GM19099 (cell line): ENCODE measurements around the gene PRDX3.

Source experiments
- POLR2A ChIP-seq: IDR thresholded peaks from 3 replicates; pipeline ENCODE4 v1.6.1; 2011; ENCODE audit warnings: low read depth; ENCODE audit not compliant: insufficient read length; ENCODE audit errors: extremely low read depth

Gene PRDX3

DNA sequence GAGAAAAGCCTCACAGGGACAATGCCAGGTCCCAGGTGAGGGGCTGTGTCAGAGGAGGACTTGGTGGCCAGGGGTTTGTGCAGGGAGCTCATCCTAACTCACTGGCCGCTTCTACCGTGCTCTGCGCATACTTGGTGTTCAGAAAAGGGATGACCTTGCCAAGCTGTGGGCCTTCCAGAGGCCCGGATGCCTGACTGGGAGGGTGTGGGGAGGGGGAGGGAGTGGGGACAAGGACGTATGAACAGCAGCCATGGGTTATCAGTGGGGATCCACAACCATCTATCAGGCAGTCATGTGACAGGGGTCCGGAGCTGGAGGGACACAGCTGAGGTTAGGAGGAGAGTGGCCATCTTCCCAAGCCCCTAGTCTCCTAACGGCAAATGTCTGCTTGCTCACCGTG, 19.3 kb downstream of the PRDX3 start:
- no peak for TF ChIP-seq POLR2A

DNA sequence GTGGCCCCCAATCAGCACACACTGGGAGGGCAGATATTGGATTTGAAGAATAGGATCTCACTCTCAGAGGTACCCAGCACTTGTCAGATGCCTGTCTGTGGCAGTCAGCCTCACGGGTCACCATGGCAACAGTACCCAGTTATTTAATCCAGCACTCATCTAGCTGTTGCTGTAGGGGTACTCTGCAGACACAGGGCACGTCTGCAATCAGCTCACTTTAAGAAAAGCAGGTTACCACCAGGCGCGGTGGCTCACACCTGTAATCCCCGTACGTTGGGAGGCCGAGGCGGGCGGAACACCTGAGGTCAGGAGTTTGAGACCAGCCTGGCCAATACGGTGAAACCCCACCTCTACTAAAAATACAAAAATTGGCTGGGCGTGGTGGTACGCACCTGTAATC, 25.0 kb downstream of the PRDX3 start:
- no peak for TF ChIP-seq POLR2A

DNA sequence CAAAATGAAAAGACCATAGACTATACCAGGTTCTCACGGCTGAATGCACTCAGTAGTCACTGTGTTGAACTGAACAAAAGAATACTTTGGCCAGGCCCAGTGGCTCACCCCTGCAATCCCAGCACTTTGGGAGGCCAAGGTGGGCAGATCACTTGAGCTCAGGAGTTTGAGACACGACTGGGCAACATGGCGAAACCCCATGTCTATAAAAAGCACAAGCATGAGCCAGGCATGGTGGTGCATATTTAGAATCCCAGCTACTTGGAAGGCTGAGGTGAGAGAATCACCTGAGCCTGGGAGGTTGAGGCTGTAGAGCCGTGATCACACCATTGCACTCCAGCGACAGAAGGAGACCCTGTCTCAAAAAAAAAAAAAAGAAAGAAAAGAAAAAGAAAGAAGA, 25.6 kb downstream of the PRDX3 start:
- no peak for TF ChIP-seq POLR2A

DNA sequence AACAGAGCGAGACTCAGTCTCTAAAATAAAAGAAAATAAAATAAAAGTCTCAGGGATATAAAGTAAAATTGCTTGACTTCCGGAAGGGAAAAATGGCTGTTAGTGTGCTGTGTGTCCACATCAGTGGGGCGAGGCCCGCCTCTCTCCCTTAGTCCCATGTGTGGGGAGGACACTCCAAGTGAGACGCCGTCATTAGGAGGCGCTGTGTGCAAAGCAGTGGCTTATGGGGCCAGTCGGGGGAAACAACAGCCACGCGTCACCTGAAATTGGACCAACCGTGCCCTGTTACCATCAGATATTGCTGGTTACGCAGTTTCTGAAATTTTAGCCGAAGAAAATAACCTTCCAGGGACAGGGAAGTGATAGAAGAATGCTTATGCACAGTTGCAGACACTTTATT, 28.9 kb downstream of the PRDX3 start:
- TF ChIP-seq POLR2A: no peak

DNA sequence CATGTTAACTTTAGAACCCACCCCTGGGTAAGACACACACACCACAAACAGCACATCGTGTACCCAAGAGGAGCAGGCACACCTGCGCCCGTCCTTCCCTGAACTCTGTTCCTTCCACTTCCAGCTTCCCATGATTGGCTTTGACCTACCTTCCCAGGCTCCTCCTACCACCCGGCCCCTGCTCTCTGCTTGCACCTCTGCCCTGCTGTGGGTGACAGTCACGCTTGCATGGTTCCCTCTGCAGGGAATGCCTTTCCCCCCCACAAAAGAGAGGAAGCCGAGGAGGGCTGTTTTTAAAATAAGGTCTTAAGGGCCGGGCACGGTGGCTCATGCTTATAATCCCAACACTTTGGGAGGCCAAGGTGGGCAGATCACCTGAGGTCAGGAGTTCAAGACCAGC, 29.5 kb downstream of the PRDX3 start:
- no peak for TF ChIP-seq POLR2A

DNA sequence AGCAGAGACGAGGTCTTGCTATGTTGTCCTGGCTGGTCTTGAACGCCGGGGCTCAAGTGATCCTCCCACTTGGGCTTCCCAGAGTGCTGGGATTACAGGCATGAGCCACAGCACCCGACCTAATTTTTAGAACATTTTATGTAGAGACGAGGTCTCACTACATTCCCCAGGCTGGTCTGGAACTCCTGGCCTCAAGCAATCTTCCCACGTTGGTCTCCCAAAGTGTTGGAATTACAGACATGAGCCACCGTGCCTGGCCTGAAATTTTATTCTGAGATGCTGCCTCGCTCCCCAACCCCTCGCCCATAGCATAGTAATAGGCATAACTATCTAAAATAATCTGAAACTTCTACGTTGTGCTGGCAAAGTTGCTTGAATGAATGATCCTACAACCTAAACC, 35.0 kb downstream of the PRDX3 start:
- no peak for TF ChIP-seq POLR2A

DNA sequence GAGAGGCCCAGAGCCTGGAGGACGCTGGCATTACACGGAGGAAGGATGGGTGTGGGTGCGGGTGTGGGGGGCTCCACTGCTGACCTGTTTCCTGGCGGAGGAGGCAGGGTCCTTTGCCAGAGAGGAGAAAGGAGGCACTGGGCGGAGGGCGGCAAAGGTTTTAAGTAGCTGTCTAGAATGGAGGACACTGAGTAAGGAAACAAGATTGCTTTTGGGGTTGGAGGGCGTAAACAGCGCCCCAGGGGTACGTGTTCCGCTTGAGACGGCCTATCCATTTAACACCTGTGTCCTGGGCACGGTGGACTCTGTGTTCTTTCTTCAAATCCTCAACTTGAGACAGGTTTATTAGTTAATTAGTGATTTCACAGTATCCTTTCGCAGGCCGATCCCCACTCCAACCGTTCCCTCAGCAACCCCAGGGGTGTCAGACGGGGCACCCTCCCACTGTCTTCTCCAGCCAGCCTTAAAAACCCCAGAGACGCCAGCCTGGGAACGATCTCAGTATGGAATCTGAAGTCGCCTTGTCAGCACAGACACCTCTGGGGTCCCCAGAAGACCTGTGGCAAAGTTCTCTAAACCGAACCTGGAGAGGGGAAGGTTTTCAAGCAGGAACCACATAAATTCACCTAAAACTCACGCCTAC, 37.9 kb downstream of the PRDX3 start:
- TF ChIP-seq POLR2A: no peak

DNA sequence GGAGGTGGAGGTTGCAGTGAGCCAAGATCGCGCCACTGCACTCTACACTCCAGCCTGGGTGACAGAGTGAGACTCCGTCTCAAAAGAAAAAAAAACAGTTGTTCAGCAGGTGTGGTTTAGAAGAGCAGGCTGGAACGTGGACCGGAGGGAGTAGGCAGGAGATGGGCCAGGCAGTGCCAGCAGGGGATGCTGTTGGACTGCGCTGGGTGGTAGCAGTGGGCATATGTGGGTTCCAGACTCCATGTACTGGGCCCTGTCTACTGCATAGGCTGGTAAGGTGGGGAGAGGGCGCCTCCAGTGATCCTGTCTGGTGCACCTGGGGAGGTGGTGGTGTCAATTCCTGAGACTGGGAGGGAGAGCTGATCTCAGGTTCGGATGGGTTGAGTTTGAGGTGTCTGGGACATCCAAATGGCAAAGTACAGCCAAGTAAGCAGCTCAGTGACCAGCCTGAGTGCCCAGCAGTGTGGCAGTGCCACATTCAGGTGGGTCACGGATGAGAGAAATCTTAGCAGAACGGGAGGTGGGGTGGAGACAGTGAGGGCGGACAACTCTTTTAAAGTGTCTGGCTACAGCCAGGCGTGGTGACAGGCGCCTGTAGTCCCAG, 39.0 kb downstream of the PRDX3 start:
- TF ChIP-seq POLR2A: no peak

DNA sequence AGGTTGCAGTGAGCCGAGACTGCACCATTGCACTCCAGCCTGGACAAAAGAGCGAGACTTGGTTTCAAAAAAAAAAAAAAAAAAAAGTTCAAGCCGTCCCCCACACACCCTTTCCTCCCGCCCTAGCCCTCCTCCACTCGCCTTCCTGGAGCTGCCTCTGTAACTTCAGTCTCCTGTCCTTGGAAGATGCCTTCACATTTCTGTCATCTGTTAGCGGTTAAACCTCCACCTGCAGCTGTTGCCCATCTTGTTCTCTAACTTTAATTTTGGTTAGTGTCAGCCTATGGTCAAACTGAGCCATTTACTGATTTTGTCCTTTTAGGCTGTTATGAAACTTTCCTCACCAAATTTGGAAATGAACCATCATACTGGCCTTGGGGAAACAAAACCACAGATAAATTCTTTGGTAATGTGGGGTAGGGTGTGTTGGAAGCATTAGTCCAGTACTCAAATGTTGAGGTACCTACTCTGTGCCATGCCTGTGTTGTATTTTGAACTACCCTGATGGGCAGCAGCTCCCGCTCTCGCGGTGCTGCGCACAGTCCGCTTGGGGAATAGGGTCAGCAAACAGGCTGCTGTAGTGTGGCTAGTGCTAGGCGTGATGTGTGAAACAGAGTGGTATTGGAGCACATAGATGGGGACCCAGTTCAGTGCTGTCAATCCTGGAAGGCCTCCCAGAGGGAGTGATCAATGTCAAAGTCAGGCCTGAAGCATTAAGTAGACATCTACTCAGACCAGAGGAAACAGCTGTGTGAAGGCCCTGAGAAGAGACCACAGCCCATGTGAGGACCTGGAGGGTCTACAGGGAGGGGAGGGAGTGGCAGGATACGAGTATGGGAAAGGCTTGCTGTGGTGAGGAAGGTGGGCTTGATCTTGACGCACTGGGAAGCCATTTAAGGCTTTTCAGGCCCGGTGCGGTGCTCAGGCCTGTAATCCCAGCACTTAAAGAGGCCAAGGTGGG, 40.0 kb downstream of the PRDX3 start:
- TF ChIP-seq POLR2A: no peak

DNA sequence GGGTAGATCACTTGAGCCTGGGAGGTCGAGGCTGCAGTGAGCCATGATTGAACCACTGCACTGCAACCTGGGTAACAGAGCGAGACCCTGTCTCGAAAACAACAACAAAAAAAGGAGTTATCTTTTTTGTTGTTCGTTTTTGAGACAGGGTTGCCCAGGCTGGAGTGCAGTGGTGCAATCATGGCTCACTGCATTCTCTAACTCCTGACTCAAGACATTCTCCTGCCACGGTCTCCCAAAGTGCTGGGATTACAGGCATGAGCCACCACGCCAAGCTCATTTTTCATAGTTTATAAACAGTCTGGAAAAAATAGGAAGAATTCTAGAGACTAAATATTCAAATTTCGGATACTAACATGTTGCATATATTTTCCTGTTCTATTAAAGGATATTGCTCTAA, 42.5 kb downstream of the PRDX3 start:
- TF ChIP-seq POLR2A: no peak

DNA sequence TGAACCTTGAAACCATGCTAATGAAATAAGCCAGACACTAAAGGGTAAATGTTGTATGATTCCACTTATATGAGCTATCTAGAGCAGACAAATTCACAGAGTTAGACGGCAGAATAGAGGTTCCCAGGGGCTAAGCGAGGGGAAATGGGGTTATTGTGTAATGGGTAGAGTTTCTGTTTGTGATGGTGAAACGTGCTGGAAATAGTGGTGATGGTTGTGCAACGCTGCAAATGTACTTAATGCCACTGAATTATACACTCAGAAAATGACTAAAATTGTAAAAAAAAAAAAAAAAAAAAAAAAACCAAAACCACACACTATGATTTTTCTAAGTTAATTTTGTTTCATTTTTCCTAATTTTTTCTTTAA, 43.1 kb downstream of the PRDX3 start:
- TF ChIP-seq POLR2A: no peak

DNA sequence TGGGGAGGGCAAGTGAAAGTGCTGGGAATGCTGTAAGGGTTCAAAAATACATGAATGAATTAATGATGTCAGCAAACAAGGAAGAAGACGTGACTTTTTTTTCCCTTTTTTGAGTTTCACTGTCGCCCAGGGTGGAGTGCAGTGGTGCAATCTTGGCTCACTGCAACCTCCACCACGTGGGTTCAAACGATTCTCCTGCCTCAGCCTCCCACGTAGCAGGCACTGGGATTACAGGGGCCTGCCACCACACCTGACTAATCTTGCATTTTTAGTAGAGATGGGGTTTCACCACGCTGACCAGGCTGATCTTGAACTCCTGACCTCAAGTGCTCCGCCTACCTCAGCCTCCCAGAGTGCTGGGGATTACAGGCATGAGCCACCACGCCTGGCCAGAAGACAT, 44.7 kb downstream of the PRDX3 start:
- TF ChIP-seq POLR2A: no peak

DNA sequence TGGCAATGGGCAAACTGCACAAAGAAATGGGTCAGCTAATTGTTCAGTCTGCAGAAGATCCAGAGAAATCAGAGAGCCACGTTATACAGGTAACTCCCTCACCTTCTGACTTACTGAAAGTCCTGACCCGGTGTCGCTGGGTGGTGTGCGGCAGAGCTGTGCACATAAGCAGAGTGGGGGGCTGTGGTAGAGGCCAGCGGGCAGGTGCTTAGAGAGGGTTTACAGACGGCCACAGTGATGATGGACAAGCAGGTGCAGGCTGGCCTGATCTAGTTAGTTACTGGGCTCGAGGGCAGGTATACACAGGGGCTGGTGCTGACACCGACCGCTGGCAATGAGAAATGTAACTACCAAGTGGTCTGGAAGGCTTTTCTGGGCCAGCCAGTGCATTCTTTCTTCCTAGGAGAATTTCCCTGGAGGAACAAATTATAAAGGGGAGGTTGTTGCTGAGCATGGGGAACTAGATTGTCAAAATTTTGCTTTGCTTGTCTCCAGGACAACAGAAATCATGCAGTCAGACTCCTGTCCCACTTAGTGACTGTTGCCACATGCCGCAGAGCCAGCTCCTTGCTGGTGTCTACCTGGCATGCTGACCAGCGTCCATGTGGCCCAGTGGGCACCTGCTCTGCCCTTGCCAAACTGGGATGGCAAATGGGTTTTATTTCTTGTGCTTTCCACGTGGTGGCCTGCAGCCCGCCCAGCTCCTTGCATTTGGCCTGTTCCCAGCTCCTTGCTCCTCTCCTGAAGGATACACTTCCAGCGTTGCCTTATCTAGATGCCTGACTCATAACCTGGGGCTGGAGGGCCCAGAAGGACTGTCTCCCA, 45.9 kb downstream of the PRDX3 start:
- no peak for TF ChIP-seq POLR2A

DNA sequence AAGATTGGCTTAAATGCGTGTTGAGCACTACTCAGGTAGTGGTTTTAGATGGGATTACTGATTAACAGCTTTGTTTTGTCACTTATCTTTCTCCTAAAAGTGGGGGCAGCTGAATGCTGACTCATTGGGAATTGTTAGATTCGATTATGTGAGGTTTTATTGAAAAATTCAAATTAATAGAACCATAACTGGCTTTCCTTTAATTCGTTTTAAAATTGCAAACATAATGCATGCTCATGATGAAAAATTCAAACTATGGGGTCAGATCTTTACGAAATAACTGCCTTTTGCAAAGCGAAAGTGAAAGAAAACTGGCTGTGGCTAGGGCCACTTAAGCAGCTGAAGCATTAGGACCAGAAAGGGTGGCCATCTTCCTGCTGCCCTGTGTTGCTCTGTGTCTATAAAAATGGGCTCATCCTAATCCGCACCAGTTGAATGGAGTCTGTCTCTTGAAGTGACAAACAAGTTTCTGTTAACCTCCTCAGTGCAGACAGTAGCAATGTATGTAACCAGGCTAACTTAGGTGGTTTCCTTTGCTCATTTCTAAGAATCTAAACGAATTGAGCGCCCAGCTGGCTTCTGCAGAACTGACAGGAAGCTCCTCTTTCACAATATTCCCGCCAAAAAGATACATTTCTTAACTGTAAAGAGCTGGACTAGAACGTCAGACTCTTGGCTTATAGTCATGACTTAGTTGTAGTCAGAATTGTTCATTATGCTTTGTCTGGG, 46.9 kb downstream of the PRDX3 start:
- peak; percentile 36 for TF ChIP-seq POLR2A
